ENCODE data around the gene FAM171A1.

DNA sequence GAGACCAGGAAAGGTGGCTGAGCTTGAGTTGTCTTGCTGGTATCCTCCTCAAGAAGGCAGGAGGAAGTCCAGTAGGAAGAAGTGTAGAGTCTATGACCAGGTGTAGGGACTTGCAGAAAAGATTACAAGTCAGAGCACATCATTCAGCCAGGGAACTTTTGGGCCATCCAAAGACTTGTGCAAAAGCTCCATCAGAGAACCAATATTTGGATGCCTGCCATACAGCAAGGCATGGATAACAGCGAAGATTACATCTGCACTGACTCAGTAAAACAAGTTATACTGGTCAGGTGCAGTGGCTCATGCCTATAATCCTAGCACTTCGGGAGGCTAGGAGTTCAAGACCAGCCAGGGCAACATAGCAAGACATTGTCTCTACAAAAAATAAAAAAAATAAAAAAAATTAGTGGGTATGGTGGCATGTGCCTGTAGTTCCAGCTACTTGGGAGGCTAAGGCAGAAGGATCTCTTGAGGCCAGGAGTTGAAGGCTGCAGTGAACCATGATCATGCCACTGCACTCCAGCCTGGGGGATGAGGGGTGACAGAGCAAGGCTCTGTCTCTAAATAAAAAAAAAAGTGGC, 189.4 kb downstream of the FAM171A1 start:
- TF ChIP-seq CTCF (IDR thresholded peaks at IDR 0.05; ENCODE audit: poor library complexity) (no peak), EZH2phosphoT487 (IDR thresholded peaks at IDR 0.05; ENCODE audit: low read depth, severe bottlenecking, unreplicated experiment) (no peak)
